GM19372 (cell line): Measurements from ENCODE around the gene COL13A1.

Experiments
- ATAC-seq: cut with Tn5 transposase; IDR thresholded peaks from one replicate; pipeline ENCODE4 v1.9.1; 2021; ENCODE audit warnings: mild to moderate bottlenecking, low read depth, moderate library complexity; ENCODE audit not compliant: unreplicated experiment

COL13A1 gene

GRCh38 chr10:69864321-69864720 lies 62.6 kb downstream of the COL13A1 start:
- no peak for ATAC-seq

DNA sequence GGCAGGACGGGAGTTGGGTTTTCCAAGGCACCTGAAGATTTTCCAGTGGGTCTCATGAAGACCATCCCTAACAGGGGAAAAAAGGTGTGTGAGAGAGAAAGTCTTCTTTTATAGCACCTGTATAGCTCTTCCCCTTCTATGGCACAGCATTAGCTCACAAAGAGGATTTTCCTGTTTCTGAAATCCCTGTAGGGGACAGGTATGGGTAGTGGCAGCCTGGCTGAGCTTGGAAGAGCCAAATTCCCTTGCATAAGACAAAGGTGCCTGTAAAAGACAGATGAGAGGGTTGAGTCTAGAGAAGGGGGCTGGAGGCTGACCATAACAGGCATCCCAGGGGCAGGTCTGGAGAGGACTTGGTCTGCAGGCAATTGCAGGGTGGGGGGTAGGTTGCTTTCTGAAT lies 63.7 kb downstream of the COL13A1 start:
- no peak for ATAC-seq

- no peak for ATAC-seq
These were observed 64.6 kb downstream of the COL13A1 start for GRCh38 chr10:69866246-69866687.

- no peak for ATAC-seq
These were observed 65.2 kb downstream of the COL13A1 start for GRCh38 chr10:69866688-69867461.

DNA sequence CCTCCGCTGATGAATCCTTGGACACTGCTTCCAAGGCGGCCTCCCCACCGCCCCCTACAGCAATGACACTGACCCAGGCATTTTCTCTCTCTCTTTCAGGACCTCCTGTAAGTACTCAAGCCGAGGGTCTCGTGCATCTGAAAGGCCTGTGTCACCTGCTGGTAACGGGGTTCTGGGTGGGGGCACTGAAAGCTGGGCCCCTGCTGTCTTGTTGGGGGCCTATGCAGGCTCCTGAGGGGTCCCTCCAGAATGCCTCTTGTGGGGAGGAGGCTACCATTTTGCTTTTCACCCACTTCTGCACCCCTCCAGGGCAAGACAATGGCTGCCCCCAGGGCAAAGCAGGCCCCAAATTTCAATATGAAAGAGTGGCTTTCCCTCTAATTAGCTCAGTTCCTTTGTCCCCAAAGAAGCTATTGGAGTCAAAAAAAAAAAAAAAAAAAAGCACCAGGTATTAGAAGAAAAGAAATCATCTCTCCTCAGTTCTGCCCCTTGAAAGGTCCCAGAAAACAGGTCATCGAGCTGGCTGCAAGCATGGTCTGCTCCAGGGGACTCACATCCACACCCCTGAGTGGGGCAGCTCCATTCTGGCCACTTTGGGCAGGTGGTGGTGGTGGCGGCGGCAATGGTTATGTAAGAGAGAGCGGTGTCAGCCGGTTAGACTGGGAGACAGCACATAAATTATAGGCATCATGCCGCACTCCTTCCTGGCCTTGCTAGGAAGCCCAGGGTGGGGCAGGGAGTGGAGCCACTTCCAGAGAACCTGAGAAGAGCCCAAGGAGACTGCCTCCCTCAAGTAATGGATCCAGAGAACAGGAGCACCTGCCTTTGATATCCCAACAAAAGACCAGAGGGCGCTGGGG lies 66.2 kb downstream of the COL13A1 start:
- no peak for ATAC-seq

DNA sequence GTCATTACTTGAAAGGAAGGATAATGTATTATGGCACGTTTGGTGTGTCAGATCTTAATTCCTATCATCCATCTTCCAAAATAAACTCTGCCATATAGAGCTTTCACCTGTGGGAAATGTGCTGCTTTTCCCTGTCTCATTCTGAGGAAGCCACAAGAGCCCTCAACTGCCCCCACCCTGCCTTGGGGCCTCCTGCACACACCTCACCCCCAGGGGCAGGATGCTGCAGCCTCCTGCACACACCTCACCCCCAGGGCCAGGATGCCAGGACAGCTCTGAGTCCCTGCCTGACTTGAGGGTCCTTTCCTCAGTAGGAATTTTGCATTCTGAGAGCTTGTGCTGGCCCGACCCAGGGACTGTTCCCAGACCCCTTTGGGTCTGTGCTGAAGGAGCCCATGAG lies 67.1 kb downstream of the COL13A1 start:
- no peak for ATAC-seq

DNA sequence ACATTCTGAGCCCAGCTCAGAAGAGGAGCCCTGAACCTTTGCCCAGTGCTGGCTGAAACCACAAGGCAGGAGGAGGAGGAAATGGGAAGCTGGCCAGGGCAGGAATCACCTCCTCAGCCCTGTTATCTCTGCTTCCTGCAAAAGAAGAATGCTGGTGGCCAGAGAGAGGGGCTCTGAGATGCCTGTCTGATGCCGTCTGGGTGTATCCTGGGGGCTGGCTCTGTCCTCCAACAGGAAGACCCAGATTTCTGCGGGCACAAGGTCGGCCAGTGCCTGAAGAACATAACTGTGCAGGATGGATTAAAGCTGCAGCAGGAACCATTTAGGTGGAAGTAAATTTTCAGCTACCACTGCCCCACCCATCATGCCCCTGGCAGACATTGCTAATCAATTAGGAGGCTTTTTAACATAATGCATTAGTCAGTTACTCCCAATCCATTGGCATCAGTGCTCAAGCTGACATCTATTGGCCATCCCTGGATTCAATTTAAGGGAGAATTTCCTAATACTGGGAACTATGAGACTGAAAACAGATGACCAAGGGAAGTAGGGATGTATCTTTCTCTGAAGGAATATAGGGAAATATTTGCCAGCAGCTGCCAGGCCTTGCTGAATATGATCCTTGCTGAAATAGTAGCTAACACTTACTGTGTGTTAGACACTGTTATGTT lies 67.7 kb downstream of the COL13A1 start:
- no peak for ATAC-seq

- ATAC-seq: no peak
These were observed 68.9 kb downstream of the COL13A1 start for GRCh38 chr10:69870591-69870990.

DNA sequence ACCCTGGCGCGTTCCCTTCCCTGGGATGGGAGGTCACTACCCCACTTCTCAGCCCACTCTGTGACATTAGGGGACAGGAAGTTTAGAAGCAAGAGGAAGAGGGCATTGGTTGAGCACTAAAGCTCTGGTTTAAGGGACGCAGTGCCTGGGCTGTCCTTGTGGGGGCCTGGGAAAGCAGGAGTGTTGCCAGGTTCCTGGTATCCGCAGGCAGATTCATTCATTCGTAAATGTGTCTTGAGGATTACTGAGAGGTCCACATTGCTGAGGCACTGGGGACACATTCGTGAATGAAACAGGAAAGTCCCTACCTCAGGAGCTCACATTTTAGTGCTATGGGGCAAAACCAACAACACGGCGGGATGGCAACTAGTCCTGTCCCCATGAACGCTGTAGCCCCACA lies 69.4 kb downstream of the COL13A1 start:
- no peak for ATAC-seq

DNA sequence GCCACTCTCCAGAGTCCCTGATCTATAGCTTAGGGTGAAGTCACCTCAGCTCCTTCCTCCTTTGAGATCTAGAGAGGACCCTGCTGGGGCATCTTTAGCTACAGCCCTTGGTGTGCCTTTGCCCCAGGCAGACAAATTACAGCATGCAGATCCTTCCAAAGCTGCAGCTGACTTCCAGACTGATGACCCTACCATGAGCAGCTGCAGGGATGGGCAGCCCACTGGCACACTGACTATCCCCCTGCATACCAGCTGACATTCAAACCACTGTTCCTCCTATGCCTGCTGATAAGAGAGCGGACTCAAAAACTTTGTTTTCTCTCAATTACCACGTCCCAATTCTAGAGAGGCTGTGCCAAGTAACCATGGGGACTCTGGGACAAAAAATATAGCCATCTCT lies 70.6 kb downstream of the COL13A1 start:
- ATAC-seq: no peak

DNA sequence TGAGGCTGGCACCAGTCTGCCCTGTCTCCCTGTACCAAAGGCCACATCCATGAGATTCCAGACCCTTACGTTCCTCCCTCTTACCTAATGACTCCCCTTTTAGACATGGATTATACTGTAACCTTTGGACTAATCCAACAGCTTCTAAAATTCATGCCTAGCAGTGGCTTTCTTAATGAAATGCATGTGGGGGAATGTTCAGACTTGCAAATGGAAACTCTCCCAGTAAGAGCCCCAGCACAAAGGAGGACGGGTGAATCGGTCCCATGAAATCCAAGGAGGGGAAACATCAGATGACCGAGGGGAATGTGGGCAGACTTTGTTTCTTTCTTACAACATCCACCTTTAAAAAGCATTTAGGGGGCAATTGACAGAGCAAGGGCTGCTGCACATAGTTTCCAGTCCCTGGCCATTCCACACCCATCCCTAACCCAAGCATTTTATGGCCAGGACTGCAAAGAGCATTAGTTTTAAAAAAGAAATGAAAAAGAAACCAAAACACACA lies 71.5 kb downstream of the COL13A1 start:
- no peak for ATAC-seq

- ATAC-seq: no peak
These were observed 72.7 kb downstream of the COL13A1 start for GRCh38 chr10:69874449-69874848.

DNA sequence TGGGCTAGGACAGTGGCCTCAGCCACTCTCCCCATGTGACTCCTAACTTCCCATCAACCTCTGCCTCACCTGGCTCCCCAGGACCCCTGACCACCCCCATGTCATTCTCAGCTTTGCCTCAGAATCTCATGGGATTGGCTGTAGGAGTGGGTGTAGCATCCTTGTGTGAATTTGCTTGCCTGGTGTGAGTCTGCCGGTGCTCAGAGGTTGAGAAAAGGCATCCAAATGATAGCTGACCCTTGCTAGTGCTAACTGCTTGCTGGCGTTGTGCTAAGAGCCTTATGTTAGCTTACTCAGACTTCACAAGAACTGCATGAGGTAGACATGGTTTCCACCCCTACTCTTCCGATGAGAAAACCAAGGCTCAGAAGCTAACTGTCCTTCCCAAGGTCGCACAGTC lies 74.2 kb downstream of the COL13A1 start:
- ATAC-seq: no peak

GRCh38 chr10:69876286-69876685 lies 74.6 kb downstream of the COL13A1 start:
- no peak for ATAC-seq

- ATAC-seq: no peak
These were observed 75.2 kb downstream of the COL13A1 start for GRCh38 chr10:69876931-69877330.

DNA sequence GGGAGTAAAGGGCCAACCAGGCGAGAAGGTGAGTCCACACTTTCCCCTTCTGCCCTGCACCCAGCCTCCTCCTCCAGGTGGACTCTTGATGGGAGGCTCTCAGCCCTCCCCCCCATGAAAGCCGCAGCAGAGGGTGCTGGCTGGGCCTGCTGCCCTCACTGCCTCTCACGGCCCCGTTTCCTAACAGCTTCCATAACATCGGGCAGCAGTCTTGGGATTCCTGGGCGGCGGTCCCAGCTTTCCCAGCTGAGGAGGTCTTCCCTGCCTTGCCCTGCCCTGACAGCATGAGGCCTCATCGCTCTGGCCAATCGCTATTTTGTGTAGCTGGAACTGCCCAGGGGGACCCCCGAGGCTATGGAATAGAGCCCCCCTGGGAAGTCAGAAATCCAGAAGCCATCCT lies 76.3 kb downstream of the COL13A1 start:
- ATAC-seq: no peak

- ATAC-seq: no peak
These were observed 77.2 kb downstream of the COL13A1 start for GRCh38 chr10:69878951-69879350.

- no peak for ATAC-seq
These were observed 78.0 kb downstream of the COL13A1 start for GRCh38 chr10:69879634-69880257.

DNA sequence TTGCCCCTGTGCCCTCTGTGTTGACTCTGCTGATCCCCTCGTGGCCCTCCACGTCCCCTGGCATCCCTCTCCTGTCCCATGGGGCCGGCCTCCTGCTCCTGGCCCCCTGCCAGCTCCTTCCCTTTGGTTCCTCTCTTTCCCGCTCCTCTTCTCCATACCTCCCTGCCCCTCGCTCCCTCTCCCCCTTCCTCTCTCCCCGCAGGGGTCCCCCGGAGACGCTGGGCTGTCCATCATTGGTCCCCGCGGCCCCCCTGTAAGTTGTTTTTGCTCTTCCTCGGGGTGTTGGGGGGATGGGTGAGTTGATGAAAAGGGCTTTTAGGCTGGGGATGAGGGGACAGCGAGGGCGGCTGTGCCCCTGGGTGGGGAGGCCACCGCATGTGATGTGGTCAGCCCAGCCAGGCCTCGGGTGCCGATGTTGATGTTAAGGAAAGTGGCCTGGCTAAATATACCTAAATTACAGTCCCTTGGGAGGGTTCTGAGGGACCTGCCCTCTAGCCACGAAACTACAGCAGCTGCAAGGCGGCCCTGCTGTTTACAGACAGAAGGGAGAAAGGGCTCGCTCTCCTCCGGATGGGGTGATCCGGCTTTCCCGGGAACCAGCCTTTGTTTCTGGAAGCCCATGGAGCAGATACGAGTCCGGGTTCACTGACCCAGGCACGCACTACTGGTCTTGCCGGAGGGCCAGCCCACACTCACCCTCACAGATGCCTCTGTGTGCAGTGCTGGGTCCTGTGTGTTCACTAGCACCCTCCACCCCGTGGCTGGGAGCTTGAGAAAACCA lies 78.8 kb downstream of the COL13A1 start:
- no peak for ATAC-seq

- ATAC-seq: no peak
These were observed 79.5 kb downstream of the COL13A1 start for GRCh38 chr10:69881202-69881601.
